SHP77 treated with DMSO at 0.1 percent for 48 hours (cell line): ENCODE data around the gene ERI3.
A peak's percentile ranks its signal among the peaks of the same experiment; 100 is the strongest.

Source experiments
- DNase-seq: peaks from one replicate; lab custom pipeline; 2025; lab: John Stamatoyannopoulos, UW

ERI3 gene

GRCh38 chr1:44283524-44284173 is 71.4 kb downstream of the ERI3 start:
- DNase-seq, result peak; percentile 98

- no peak for DNase-seq
Measured at GRCh38 chr1:44282704-44283426, 72.2 kb downstream of the ERI3 start.

- DNase-seq, result no peak
Measured at GRCh38 chr1:44281962-44282703, 72.9 kb downstream of the ERI3 start.

GRCh38 chr1:44276901-44277300 is 78.2 kb downstream of the ERI3 start:
- no peak for DNase-seq

- no peak for DNase-seq
Measured at GRCh38 chr1:44275991-44276405, 79.1 kb downstream of the ERI3 start.

- DNase-seq, result no peak
Measured at GRCh38 chr1:44275296-44275962, 79.6 kb downstream of the ERI3 start.

- no peak for DNase-seq
Measured at GRCh38 chr1:44273560-44274350, 81.3 kb downstream of the ERI3 start.

- no peak for DNase-seq
Measured at GRCh38 chr1:44272992-44273391, 82.1 kb downstream of the ERI3 start.

GRCh38 chr1:44271646-44272045 is 83.4 kb downstream of the ERI3 start:
- no peak for DNase-seq

GRCh38 chr1:44270686-44271628 is 84.1 kb downstream of the ERI3 start:
- DNase-seq, result no peak

GRCh38 chr1:44268054-44268453 is 87.0 kb downstream of the ERI3 start:
- no peak for DNase-seq

GRCh38 chr1:44267438-44267837 is 87.6 kb downstream of the ERI3 start:
- no peak for DNase-seq

GRCh38 chr1:44266400-44267344 is 88.4 kb downstream of the ERI3 start:
- DNase-seq, result peak; percentile 25

GRCh38 chr1:44265656-44266358 is 89.2 kb downstream of the ERI3 start:
- no peak for DNase-seq

GRCh38 chr1:44264451-44264771 is 90.6 kb downstream of the ERI3 start:
- no peak for DNase-seq

- DNase-seq, result no peak
Measured at GRCh38 chr1:44263568-44264450, 91.2 kb downstream of the ERI3 start.

- no peak for DNase-seq
Measured at GRCh38 chr1:44262816-44263567, 92.1 kb downstream of the ERI3 start.
